Mesenchymal stem cell (in vitro differentiated cells and primary cell): ENCODE results near the gene NCOA7.

ENCODE experiments used
- DNase-seq: peaks from one replicate; pipeline ENCODE4 v3.0.0-alpha.2; 2013
- H2AFZ ChIP-seq: one replicate; pipeline ENCODE4 v1.6.1; 2013; ENCODE audit warnings: low read depth, mild to moderate bottlenecking, control low read depth, inconsistent platforms, low read length, moderate library complexity
- H2AK5ac ChIP-seq: 2 replicates; pipeline ENCODE4 v1.6.1; 2013; ENCODE audit warnings: low read length, moderate library complexity, mild to moderate bottlenecking, inconsistent platforms; ENCODE audit not compliant: severe bottlenecking
- H2BK120ac ChIP-seq: one replicate; pipeline ENCODE4 v1.6.1; 2013; ENCODE audit warnings: low read depth, mild to moderate bottlenecking, inconsistent platforms, low read length, moderate library complexity
- H2BK12ac ChIP-seq, 2 experiments: one replicate each; pipeline ENCODE4 v1.6.1; 2013; ENCODE audit warnings: inconsistent platforms in 2 of 2, low read length in 2 of 2, mild to moderate bottlenecking in 2 of 2, moderate library complexity in 2 of 2, control low read depth in 1 of 2
- H2BK15ac ChIP-seq: one replicate; pipeline ENCODE4 v1.6.1; 2013; ENCODE audit warnings: mild to moderate bottlenecking, low read depth, inconsistent platforms; ENCODE audit not compliant: poor library complexity, severe bottlenecking
- H2BK5ac ChIP-seq: 2 replicates; pipeline ENCODE4 v1.6.1; 2013; ENCODE audit warnings: low read depth, mild to moderate bottlenecking, low read length, control low read depth, inconsistent platforms; ENCODE audit not compliant: poor library complexity, severe bottlenecking
- H3K14ac ChIP-seq, 2 experiments: one replicate each; pipeline ENCODE4 v1.6.1; 2013; ENCODE audit warnings: inconsistent platforms in 2 of 2, low read length in 2 of 2, control low read depth in 1 of 2, mild to moderate bottlenecking in 1 of 2, moderate library complexity in 1 of 2
- H3K18ac ChIP-seq, 2 experiments: one replicate each; pipeline ENCODE4 v1.6.1; 2013; ENCODE audit warnings: inconsistent platforms in 2 of 2, low read length in 2 of 2, control low read depth in 1 of 2, low read depth in 1 of 2, mild to moderate bottlenecking in 1 of 2
- H3K23ac ChIP-seq, 2 experiments: one replicate each; pipeline ENCODE4 v1.6.1; 2013; ENCODE audit warnings: inconsistent platforms in 2 of 2, low read length in 2 of 2, mild to moderate bottlenecking in 2 of 2, moderate library complexity in 2 of 2, control low read depth in 1 of 2
- H3K27ac ChIP-seq: 2 replicates; pipeline ENCODE4 v1.5.1; 2013; ENCODE audit warnings: mild to moderate bottlenecking, moderate library complexity, low read length, control low read depth, inconsistent platforms; ENCODE audit not compliant: poor library complexity, severe bottlenecking
- H3K27me3 ChIP-seq, 2 experiments: 2 replicates each; pipeline versions ENCODE4 v1.6.1 to v1.7.0; 2013; ENCODE audit warnings: low read length in 2 of 2, mild to moderate bottlenecking in 2 of 2, moderate library complexity in 2 of 2, control low read depth in 1 of 2, inconsistent platforms in 1 of 2; ENCODE audit not compliant: control insufficient read depth in 1 of 2, insufficient read depth in 1 of 2
- H3K36me3 ChIP-seq, 2 experiments: 2 replicates each; pipeline versions ENCODE4 v1.6.1 to v1.7.0; 2013; ENCODE audit warnings: low read length in 2 of 2, control low read depth in 1 of 2, inconsistent platforms in 1 of 2, low read depth in 1 of 2, mild to moderate bottlenecking in 1 of 2; ENCODE audit not compliant: insufficient read depth in 2 of 2, control insufficient read depth in 1 of 2
- H3K4ac ChIP-seq, 2 experiments: one replicate each; pipeline ENCODE4 v1.6.1; 2013; ENCODE audit warnings: inconsistent platforms in 2 of 2, low read length in 2 of 2, mild to moderate bottlenecking in 2 of 2, moderate library complexity in 2 of 2, control low read depth in 1 of 2, low read depth in 1 of 2
- H3K4me1 ChIP-seq: 2 replicates; pipeline ENCODE4 v1.6.1; 2013; ENCODE audit warnings: low read depth, low read length, control low read depth; ENCODE audit not compliant: control insufficient read depth, insufficient read depth
- H3K4me2 ChIP-seq: 2 replicates; pipeline ENCODE4 v1.6.1; 2013; ENCODE audit warnings: low read length, mild to moderate bottlenecking, inconsistent platforms; ENCODE audit not compliant: poor library complexity, severe bottlenecking
- H3K4me3 ChIP-seq, 2 experiments: 2 replicates each; pipeline versions ENCODE4 v1.5.1 to v1.7.0; 2013; ENCODE audit warnings: low read length in 2 of 2, mild to moderate bottlenecking in 2 of 2, control low read depth in 1 of 2, low read depth in 1 of 2; ENCODE audit not compliant: insufficient read depth in 1 of 2
- H3K79me1 ChIP-seq: replicated peaks from 2 replicates; pipeline ENCODE4 v1.6.1; 2013; ENCODE audit warnings: mild to moderate bottlenecking, control low read depth, low read length, inconsistent platforms; ENCODE audit not compliant: poor library complexity, severe bottlenecking
- H3K9ac ChIP-seq: 2 replicates; pipeline ENCODE4 v1.7.0; 2013; ENCODE audit warnings: mild to moderate bottlenecking, low read length, moderate library complexity
- H3K9me3 ChIP-seq: 2 replicates; pipeline ENCODE4 v1.7.0; 2013; ENCODE audit warnings: mild to moderate bottlenecking, low read length; ENCODE audit not compliant: control insufficient read depth
- H4K8ac ChIP-seq: one replicate; pipeline ENCODE4 v1.6.1; 2013; ENCODE audit warnings: inconsistent platforms, mild to moderate bottlenecking, low read length, moderate library complexity
- H4K91ac ChIP-seq: one replicate; pipeline ENCODE4 v1.6.1; 2013; ENCODE audit warnings: mild to moderate bottlenecking, low read length, inconsistent platforms
- WGBS: methylation state at CpG from one replicate; pipeline ENCODE4 v1.1.7; 2013; ENCODE audit warnings: mixed read lengths; 5-methylcytosine and 5-hydroxymethylcytosine counted together

The NCOA7 gene

DNA sequence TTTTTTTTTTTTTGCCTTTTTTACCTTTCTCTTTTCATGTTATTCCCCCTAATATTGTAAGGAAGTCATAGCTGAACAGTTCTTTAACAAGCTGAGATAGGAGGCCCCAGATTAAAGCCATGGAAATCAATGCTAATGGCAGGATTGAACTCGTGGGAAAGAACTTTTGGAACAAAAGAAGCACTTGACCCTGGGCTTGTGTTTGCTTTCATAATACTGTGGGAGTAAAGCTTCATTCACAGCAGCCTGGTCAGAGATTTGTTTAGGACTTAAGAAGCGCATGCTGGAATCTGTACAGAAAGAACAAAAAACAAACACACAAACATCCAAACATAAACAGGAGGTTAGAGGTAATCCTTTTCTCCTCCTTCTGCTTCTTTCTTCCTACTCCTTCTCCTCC lies 36.2 kb upstream of the NCOA7 start:
- Histone ChIP-seq H2BK5ac (no peak overlapping the region), H4K91ac (no peak overlapping the region), H3K4ac (no peak overlapping the region), H2BK120ac (no peak overlapping the region), H2BK15ac (no peak overlapping the region), H2BK12ac (no peak overlapping the region), H3K4me2 (no peak overlapping the region), H3K9ac (no peak overlapping the region), H3K14ac (no peak overlapping the region), H2AFZ (no peak overlapping the region), H3K27me3 (peaks cover 5 to 28% of the 10 kb centered on the region in 2 experiments), H3K79me1 (no peaks in the 10 kb centered on the region), H3K36me3 (peaks cover 0 to 5% of the 10 kb centered on the region in 2 experiments), H2AK5ac (no peak overlapping the region), H3K9me3 (no peaks in the 10 kb centered on the region), H3K4me1 (peaks cover 6% of the 10 kb centered on the region), H3K27ac (no peak overlapping the region), H3K4me3 (no peak overlapping the region), H3K18ac (no peak overlapping the region), H3K23ac (no peak overlapping the region), H4K8ac (no peak overlapping the region)
- no peak for DNase-seq
- 60% methylated on average over 2 of the region's 2 CpGs for WGBS

- H3K4me2 ChIP-seq: no peak overlapping the region
- no peak overlapping the region for H2BK5ac ChIP-seq
- peaks cover 0 to 6% of the 10 kb centered on the region in 2 experiments for H3K27me3 ChIP-seq
- no peak overlapping the region for H3K9ac ChIP-seq
- H3K14ac ChIP-seq: peak overlapping the region in 1 of 2 experiments; percentile 45
- no peak overlapping the region for H2BK120ac ChIP-seq
- no peak overlapping the region for H3K27ac ChIP-seq
- peak overlapping the region; percentile 52 for H4K8ac ChIP-seq
- peaks cover 0 to 5% of the 10 kb centered on the region in 2 experiments for H3K36me3 ChIP-seq
- H3K23ac ChIP-seq: no peak overlapping the region
- H2BK15ac ChIP-seq: no peak overlapping the region
- no peaks in the 10 kb centered on the region for H3K4me1 ChIP-seq
- 82% methylated on average over 42 of the region's 42 CpGs for WGBS
- H3K18ac ChIP-seq: no peak overlapping the region
- no peak overlapping the region for H2AK5ac ChIP-seq
- no peak for DNase-seq
- no peaks in the 10 kb centered on the region for H3K9me3 ChIP-seq
- H2AFZ ChIP-seq: no peak overlapping the region
- H2BK12ac ChIP-seq: no peak overlapping the region
- H4K91ac ChIP-seq: peak overlapping the region; percentile 52
- no peaks in the 10 kb centered on the region for H3K79me1 ChIP-seq
- H3K4me3 ChIP-seq: no peak overlapping the region
- H3K4ac ChIP-seq: no peak overlapping the region
Observed at GRCh38 chr6:125759184-125759902, 31.4 kb upstream of the NCOA7 start.

GRCh38 chr6:125759959-125760457 lies 30.8 kb upstream of the NCOA7 start:
- H3K36me3 ChIP-seq: peaks cover 0 to 5% of the 10 kb centered on the region in 2 experiments
- no peak overlapping the region for H3K4me3 ChIP-seq
- H3K9me3 ChIP-seq: no peaks in the 10 kb centered on the region
- H4K8ac ChIP-seq: no peak overlapping the region
- WGBS: 90% methylated on average over 4 of the region's 5 CpGs
- no peak overlapping the region for H2BK5ac ChIP-seq
- no peaks in the 10 kb centered on the region for H3K4me1 ChIP-seq
- H2BK15ac ChIP-seq: no peak overlapping the region
- no peak overlapping the region for H3K14ac ChIP-seq
- H2BK12ac ChIP-seq: no peak overlapping the region
- no peak overlapping the region for H4K91ac ChIP-seq
- no peak overlapping the region for H3K23ac ChIP-seq
- no peaks in the 10 kb centered on the region for H3K79me1 ChIP-seq
- H2AK5ac ChIP-seq: no peak overlapping the region
- DNase-seq: no peak
- H2AFZ ChIP-seq: no peak overlapping the region
- H2BK120ac ChIP-seq: no peak overlapping the region
- no peak overlapping the region for H3K4me2 ChIP-seq
- no peak overlapping the region for H3K18ac ChIP-seq
- no peak overlapping the region for H3K4ac ChIP-seq
- H3K27me3 ChIP-seq: peaks cover 0 to 6% of the 10 kb centered on the region in 2 experiments
- no peak overlapping the region for H3K27ac ChIP-seq
- no peak overlapping the region for H3K9ac ChIP-seq

- Histone ChIP-seq H3K4me1 (no peaks in the 10 kb centered on the region), H2AK5ac (no peak overlapping the region), H3K79me1 (no peaks in the 10 kb centered on the region), H3K18ac (no peak overlapping the region), H3K36me3 (peaks cover 0 to 4% of the 10 kb centered on the region in 2 experiments), H2BK12ac (no peak overlapping the region), H3K9ac (no peak overlapping the region), H2BK5ac (no peak overlapping the region), H3K14ac (no peak overlapping the region), H3K27me3 (no peaks in the 10 kb centered on the region), H2BK120ac (no peak overlapping the region), H3K27ac (no peak overlapping the region), H3K9me3 (no peaks in the 10 kb centered on the region), H3K23ac (no peak overlapping the region), H3K4me2 (no peak overlapping the region), H4K91ac (no peak overlapping the region), H4K8ac (no peak overlapping the region), H3K4me3 (no peak overlapping the region), H2AFZ (no peak overlapping the region), H2BK15ac (no peak overlapping the region), H3K4ac (no peak overlapping the region)
- 87% methylated on average over 2 of the region's 2 CpGs for WGBS
- no peak for DNase-seq
Observed at GRCh38 chr6:125764121-125764671, 26.6 kb upstream of the NCOA7 start.
